ENCODE results near the gene IFT81. TPM values are rescaled to one million over a fixed set of nuclear protein-coding genes. Genes with fewer than 3 reads are reported as not detected.
"Not testable (repeated sequence)": the region's sequence is repeated elsewhere in the genome, so short reads cannot be mapped to it uniquely, and the experiment has no call there.

The IFT81 gene
- total RNA-seq, 1 donor from 2014 or later, result 17.3 TPM

GRCh38 chr12:110203546-110203945 is 79.4 kb downstream of the IFT81 start:
- no peak for DNase-seq (ENCODE audit: low spot score)

- DNase-seq (ENCODE audit: low spot score), result no peak
Observed at GRCh38 chr12:110205931-110206330, 81.8 kb downstream of the IFT81 start.

- DNase-seq (ENCODE audit: low spot score), result not testable (repeated sequence)
Observed at GRCh38 chr12:110211639-110212536, 87.7 kb downstream of the IFT81 start.

- DNase-seq (ENCODE audit: low spot score), result no peak
Observed at GRCh38 chr12:110217996-110218674, 94.0 kb downstream of the IFT81 start.

- no peak for DNase-seq (ENCODE audit: low spot score)
Observed at GRCh38 chr12:110222027-110222426, 97.9 kb downstream of the IFT81 start.

- no peak for DNase-seq (ENCODE audit: low spot score)
Observed at GRCh38 chr12:110222433-110222832, 98.3 kb downstream of the IFT81 start.

- DNase-seq (ENCODE audit: low spot score), result no peak
Observed at GRCh38 chr12:110223777-110224378, 99.7 kb downstream of the IFT81 start.

GRCh38 chr12:110224379-110225304 is 100.5 kb downstream of the IFT81 start:
- no peak for DNase-seq (ENCODE audit: low spot score)

- DNase-seq (ENCODE audit: low spot score), result no peak
Observed at GRCh38 chr12:110227138-110227537, 103.0 kb downstream of the IFT81 start.

GRCh38 chr12:110228348-110228747 is 104.2 kb downstream of the IFT81 start:
- not testable (repeated sequence) for DNase-seq (ENCODE audit: low spot score)

- DNase-seq (ENCODE audit: low spot score), result no peak
Observed at GRCh38 chr12:110228756-110229155, 104.6 kb downstream of the IFT81 start.

- DNase-seq (ENCODE audit: low spot score), result no peak
Observed at GRCh38 chr12:110229409-110229808, 105.3 kb downstream of the IFT81 start.

- DNase-seq (ENCODE audit: low spot score), result no peak
Observed at GRCh38 chr12:110230655-110231054, 106.5 kb downstream of the IFT81 start.

- peak; percentile 54 for DNase-seq (ENCODE audit: low spot score)
Observed at GRCh38 chr12:110233212-110233903, 109.2 kb downstream of the IFT81 start.

- no peak for DNase-seq (ENCODE audit: low spot score)
Observed at GRCh38 chr12:110234331-110234751, 110.2 kb downstream of the IFT81 start.

GRCh38 chr12:110234755-110235154 is 110.6 kb downstream of the IFT81 start:
- DNase-seq (ENCODE audit: low spot score), result no peak

GRCh38 chr12:110235383-110235782 is 111.2 kb downstream of the IFT81 start:
- DNase-seq (ENCODE audit: low spot score), result no peak

GRCh38 chr12:110243227-110243626 is 119.1 kb downstream of the IFT81 start:
- DNase-seq (ENCODE audit: low spot score), result no peak

- DNase-seq (ENCODE audit: low spot score), result no peak
Observed at GRCh38 chr12:110244372-110244771, 120.2 kb downstream of the IFT81 start.

- DNase-seq (ENCODE audit: low spot score), result no peak
Observed at GRCh38 chr12:110244829-110245228, 120.7 kb downstream of the IFT81 start.

- peak; percentile 33 for DNase-seq (ENCODE audit: low spot score)
Observed at GRCh38 chr12:110245369-110245772, 121.2 kb downstream of the IFT81 start.

Measured in mucosa of gallbladder (tissue), 1 donor.